ENCODE data around the gene LPP. TPM values are rescaled to one million over a fixed set of nuclear protein-coding genes. Genes with fewer than 3 reads are reported as not detected.

LPP gene
- total RNA-seq, 4 donors from 2014 or later, result 109 to 170 (median 132) TPM

GRCh38 chr3:188135271-188135670, 18.7 kb upstream of the LPP start:
- Histone ChIP-seq H3K9me3 (no peaks in the 10 kb centered on the region), H3K4me3 (no peak overlapping the region), H3K27ac (no peak overlapping the region), H3K27me3 (no peaks in the 10 kb centered on the region), H3K36me3 (no peaks in the 10 kb centered on the region), H3K4me1 (no peaks in the 10 kb centered on the region)
- no peak for TF ChIP-seq POLR2A (IDR thresholded peaks at IDR 0.05)
- no peak for TF ChIP-seq CTCF (IDR thresholded peaks at IDR 0.05)
- no peak for DNase-seq

GRCh38 chr3:188137051-188137450, 16.9 kb upstream of the LPP start:
- Histone ChIP-seq H3K27ac (no peak overlapping the region), H3K36me3 (no peaks in the 10 kb centered on the region), H3K4me3 (no peak overlapping the region), H3K9me3 (no peaks in the 10 kb centered on the region), H3K27me3 (no peaks in the 10 kb centered on the region), H3K4me1 (no peaks in the 10 kb centered on the region)
- DNase-seq, result no peak
- TF ChIP-seq POLR2A (IDR thresholded peaks at IDR 0.05) (no peak), CTCF (IDR thresholded peaks at IDR 0.05) (no peak)

- no peak overlapping the region for H3K27ac ChIP-seq
- no peaks in the 10 kb centered on the region for H3K4me1 ChIP-seq
- no peak overlapping the region for H3K4me3 ChIP-seq
- TF ChIP-seq CTCF (IDR thresholded peaks at IDR 0.05) (no peak), POLR2A (IDR thresholded peaks at IDR 0.05) (no peak)
- H3K9me3 ChIP-seq, result no peaks in the 10 kb centered on the region
- DNase-seq, result no peak
- H3K36me3 ChIP-seq, result no peaks in the 10 kb centered on the region
- H3K27me3 ChIP-seq, result no peaks in the 10 kb centered on the region
Observed at GRCh38 chr3:188139466-188139865, 14.5 kb upstream of the LPP start.

- Histone ChIP-seq H3K27ac (no peak overlapping the region), H3K9me3 (no peaks in the 10 kb centered on the region), H3K27me3 (no peaks in the 10 kb centered on the region), H3K36me3 (no peaks in the 10 kb centered on the region), H3K4me1 (no peaks in the 10 kb centered on the region), H3K4me3 (no peak overlapping the region)
- TF ChIP-seq CTCF (IDR thresholded peaks at IDR 0.05), result no peak
- no peak for DNase-seq
Observed at GRCh38 chr3:188146219-188146618, 7.7 kb upstream of the LPP start.

- Histone ChIP-seq H3K9me3 (no peaks in the 10 kb centered on the region), H3K4me1 (peaks cover 0 to 9% (median 0%) of the 10 kb centered on the region in 4 donors), H3K36me3 (no peaks in the 10 kb centered on the region), H3K27me3 (no peaks in the 10 kb centered on the region), H3K27ac (no peak overlapping the region), H3K4me3 (no peak overlapping the region)
- TF ChIP-seq POLR2A (IDR thresholded peaks at IDR 0.05) (no peak), CTCF (IDR thresholded peaks at IDR 0.05) (no peak)
- no peak for DNase-seq
Observed at GRCh38 chr3:188147782-188148181, 6.2 kb upstream of the LPP start.

- DNase-seq, result no peak
- Histone ChIP-seq H3K27ac (no peak overlapping the region), H3K27me3 (no peaks in the 10 kb centered on the region), H3K36me3 (no peaks in the 10 kb centered on the region), H3K4me1 (peaks cover 0 to 12% (median 2%) of the 10 kb centered on the region in 4 donors), H3K9me3 (no peaks in the 10 kb centered on the region), H3K4me3 (no peak overlapping the region)
- TF ChIP-seq POLR2A (IDR thresholded peaks at IDR 0.05) (no peak), CTCF (IDR thresholded peaks at IDR 0.05) (no peak)
Observed at GRCh38 chr3:188148318-188148717, 5.6 kb upstream of the LPP start.

Data from Peyer's patch (tissue), 4 donors.